Stomach (tissue), 9 donors: Measurements from ENCODE around the gene KRT86. TPM values are rescaled to one million over a fixed set of nuclear protein-coding genes. Genes with fewer than 3 reads are reported as not detected.
"Not testable (repeated sequence)": the region's sequence is repeated elsewhere in the genome, so short reads cannot be mapped to it uniquely, and the experiment has no call there.

Experiments
- DNase-seq, 2 donors: peaks; one replicate each; pipeline versions ENCODE4 v3.0.0 to v3.0.0-alpha.2; 2013 to 2019
- H3K27ac ChIP-seq, 5 donors: fragments of 200-600 bp in 4 of 5; sonication (generic) in 4 of 5; one replicate each; pipeline ENCODE4 v1.5.1; 2013 to 2019; ENCODE audit warnings: mild to moderate bottlenecking in 1 of 5, moderate library complexity in 1 of 5
- H3K27me3 ChIP-seq, 3 donors: fragments of 200-600 bp; sonication (generic); one replicate each; pipeline ENCODE4 v1.5.1; 2017 to 2019; ENCODE audit warnings: mixed run types in 1 of 3
- H3K36me3 ChIP-seq, 4 donors: fragments of 200-600 bp; sonication (generic); 1 replicate in 3 of 4; 2 replicates in 1 of 4; pipeline ENCODE4 v1.5.1; 2016 to 2019
- H3K4me1 ChIP-seq, 4 donors: fragments of 200-600 bp; sonication (generic); one replicate each; pipeline ENCODE4 v1.5.1; 2016 to 2019
- H3K4me3 ChIP-seq, 4 donors: fragments of 200-600 bp; sonication (generic) in 3 of 4; one replicate each; pipeline ENCODE4 v1.5.1; 2016 to 2019; ENCODE audit warnings: mild to moderate bottlenecking in 1 of 4
- H3K9me3 ChIP-seq, 4 donors: fragments of 200-600 bp; sonication (generic); one replicate each; pipeline ENCODE4 v1.5.1; 2016 to 2019
- CTCF ChIP-seq, 7 experiments: fragments of 450-650 bp in 4 of 7; fragments of 200-600 bp in 3 of 7; sonication (generic) in 3 of 7; IDR thresholded peaks; one replicate each; pipeline ENCODE4 v1.5.1; 2016 to 2019; ENCODE audit warnings: antibody characterized with exemption in 7 of 7, control low read depth in 2 of 7, mild to moderate bottlenecking in 1 of 7
- EP300 ChIP-seq: sonication (generic); formaldehyde crosslinking; IDR thresholded peaks from one replicate; pipeline ENCODE4 v1.6.1; 2017; ENCODE audit warnings: antibody characterized with exemption
- POLR2A ChIP-seq, 4 donors: fragments of 450-650 bp; IDR thresholded peaks; one replicate each; pipeline ENCODE4 v1.6.1; 2016; ENCODE audit warnings: antibody characterized with exemption in 4 of 4, control low read depth in 2 of 4, mild to moderate bottlenecking in 1 of 4, moderate library complexity in 1 of 4
- POLR2AphosphoS5 ChIP-seq, 3 donors: sonication (generic); formaldehyde crosslinking; IDR thresholded peaks; one replicate each; pipeline ENCODE4 v1.6.1; 2016; ENCODE audit warnings: antibody characterized with exemption in 3 of 3
- WGBS, 5 donors: extraction: QIAGEN DNeasy Blood & Tissue Kit in 3 of 5; methylation state at CpG; one replicate each; pipeline versions ENCODE4 v1.1.5 to v1.1.7; 2013 to 2018; 5-methylcytosine and 5-hydroxymethylcytosine counted together
- intact Hi-C: fragments of 100-400 bp; cut with DNase I; formaldehyde crosslinking; loops from one replicate; pipeline ENCODE4 v1.15.1; 2023; ENCODE audit warnings: low total_unique reads
- polyA plus RNA-seq, 3 donors: library from polyadenylated mRNA; stranded (reverse); fragments of 200-250 nt; gene quantifications; one replicate each; pipeline ENCODE4 v1.2.3, GENCODE V29; 2013
- total RNA-seq, 5 donors: library from RNA; depleted of rRNA; stranded (reverse); fragments of >200 nt; gene quantifications; one replicate each; pipeline versions ENCODE4 v1.1.0 to v1.2.3, GENCODE V29; 2014 to 2016
- donor health status: healthy with polysubstance abuse.
- donor health status: Bipolar disorder and iron deficiency.
- donor health status: healthy.

KRT86 gene
- total and polyA plus RNA-seq, 8 donors = not detected

GRCh38 chr12:52313926-52314325 lies 39.5 kb downstream of the KRT86 start:
- H3K27ac ChIP-seq = no peak overlapping the region
- H3K36me3 ChIP-seq = no peaks in the 10 kb centered on the region
- intact Hi-C loops = no loop called here
- H3K4me1 ChIP-seq = peaks cover 0 to 2% (median 0%) of the 10 kb centered on the region in 4 donors
- TF ChIP-seq POLR2A (IDR thresholded peaks at IDR 0.05) (no peak), EP300 (no peak), CTCF (IDR thresholded peaks at IDR 0.05) (no peak), POLR2AphosphoS5 (IDR thresholded peaks at IDR 0.05) (no peak)
- peaks cover 0 to 57% (median 9%) of the 10 kb centered on the region in 3 donors for H3K27me3 ChIP-seq
- 80 to 90% (median 86%) methylated on average over 9 of the region's 9 CpGs for WGBS, 5 donors
- no peak overlapping the region for H3K4me3 ChIP-seq
- H3K9me3 ChIP-seq = no peaks in the 10 kb centered on the region
- DNase-seq = no peak

- 74 to 87% (median 83%) methylated on average over 3 to 13 of the region's 13 CpGs for WGBS, 5 donors
These were observed 40.1 kb downstream of the KRT86 start for GRCh38 chr12:52314511-52314910.

GRCh38 chr12:52315721-52316120 lies 41.3 kb downstream of the KRT86 start:
- intact Hi-C loops, H3K4me1 ChIP-seq, H3K27ac ChIP-seq, H3K36me3 ChIP-seq, H3K9me3 ChIP-seq, H3K4me3 ChIP-seq: not testable (repeated sequence)
- 54 to 67% (median 65%) methylated on average over 9 of the region's 9 CpGs for WGBS, 5 donors
- H3K27me3 ChIP-seq = peaks cover 0 to 57% (median 10%) of the 10 kb centered on the region in 3 donors
- peak in 1 of 7 experiments; percentile 15 for TF ChIP-seq CTCF (IDR thresholded peaks at IDR 0.05)
- DNase-seq = peak in 1 of 2 donors; percentile 33

More at GRCh38 chr12:52314511-52314910, 40.1 kb downstream of the KRT86 start:
- H3K27me3 ChIP-seq = peaks cover 0 to 57% (median 5%) of the 10 kb centered on the region in 3 donors
- no peak for TF ChIP-seq POLR2A (IDR thresholded peaks at IDR 0.05)
- H3K36me3 ChIP-seq = no peaks in the 10 kb centered on the region
- H3K9me3 ChIP-seq = no peaks in the 10 kb centered on the region
- H3K27ac ChIP-seq = no peak overlapping the region
- H3K4me3 ChIP-seq = no peak overlapping the region
- no peak for DNase-seq
- intact Hi-C loops = no loop called here
- H3K4me1 ChIP-seq = no peaks in the 10 kb centered on the region

- no peaks in the 10 kb centered on the region for H3K4me1 ChIP-seq
- DNase-seq = no peak
- TF ChIP-seq CTCF (IDR thresholded peaks at IDR 0.05) (no peak), POLR2AphosphoS5 (IDR thresholded peaks at IDR 0.05) (no peak), EP300 (no peak), POLR2A (IDR thresholded peaks at IDR 0.05) (no peak)
These were observed 41.8 kb downstream of the KRT86 start for GRCh38 chr12:52316290-52316689.

GRCh38 chr12:52316701-52317100 lies 42.3 kb downstream of the KRT86 start:
- DNase-seq = no peak
- Histone ChIP-seq H3K9me3 (no peaks in the 10 kb centered on the region), H3K4me1 (no peaks in the 10 kb centered on the region), H3K27me3 (peaks cover 0 to 58% (median 13%) of the 10 kb centered on the region in 3 donors), H3K27ac (no peak overlapping the region), H3K4me3 (no peak overlapping the region), H3K36me3 (no peaks in the 10 kb centered on the region)
- intact Hi-C loops = no loop called here
- WGBS, 5 donors = 88 to 97% (median 93%) methylated on average over 9 to 11 of the region's 11 CpGs
- no peak for TF ChIP-seq POLR2A (IDR thresholded peaks at IDR 0.05)
- TF ChIP-seq POLR2AphosphoS5 (IDR thresholded peaks at IDR 0.05) = no peak
- no peak for TF ChIP-seq EP300
- TF ChIP-seq CTCF (IDR thresholded peaks at IDR 0.05) = no peak

More at GRCh38 chr12:52316290-52316689, 41.8 kb downstream of the KRT86 start:
- Histone ChIP-seq H3K27me3 (peaks cover 0 to 57% (median 11%) of the 10 kb centered on the region in 3 donors), H3K36me3 (no peaks in the 10 kb centered on the region), H3K9me3 (no peaks in the 10 kb centered on the region), H3K4me3 (no peak overlapping the region), H3K27ac (no peak overlapping the region)
- intact Hi-C loops = no loop called here
- WGBS, 5 donors = 86 to 95% (median 94%) methylated on average over 9 of the region's 9 CpGs
